ENCODE data around the gene LPCAT3. TPM values are rescaled to one million over a fixed set of nuclear protein-coding genes. Genes with fewer than 3 reads are reported as not detected.

Gene LPCAT3
- total and polyA plus RNA-seq, 2 of the 4 experiments (the other 2 are of a cell fraction), result 7.0 to 18.6 TPM

GRCh38 chr12:6941267-6941666 lies 77.0 kb downstream of the LPCAT3 start:
- H3K9ac ChIP-seq (ENCODE audit: low read depth, low read length), result no peak overlapping the region
- no peak overlapping the region for H3K18ac ChIP-seq (ENCODE audit: low read depth, low read length)
- H3K4me1 ChIP-seq (ENCODE audit: control insufficient read depth, insufficient read depth, low read length), result peaks cover 5% of the 10 kb centered on the region; the same call in 1 of the 2 replicates
- H4K91ac ChIP-seq (ENCODE audit: insufficient read depth, low read depth, low read length), result no peak overlapping the region
- no peak overlapping the region for H2BK5ac ChIP-seq (ENCODE audit: low read depth, low read length, poor library complexity, severe bottlenecking)
- 0 out of 2 replicates have a peak, but pooled peaks cover 2% of the 10 kb centered on the region for H3K9me1 ChIP-seq (ENCODE audit: insufficient read depth, low read length)
- H2AFZ ChIP-seq (replicated peaks; ENCODE audit: low read length, poor library complexity), result no peak overlapping the region
- CTCF ChIA-PET, result no interaction called here
- no peaks in the 10 kb centered on the region for H3K9me3 ChIP-seq (ENCODE audit: control insufficient read depth, insufficient read depth, low read length)
- no peak overlapping the region for H3K14ac ChIP-seq (replicated peaks; ENCODE audit: low read depth, low read length)
- ATAC-seq (ENCODE audit: low read depth) (no peak), DNase-seq (no peak)
- no TSS peak for BruUV-seq (replicated peaks)
- in situ Hi-C loops (cut with MboI; ENCODE audit: low sequenced_read_pairs) (loop anchor here (10.0 kb wide), 1 partner anchor 174 kb away; no protein-coding TSS in a partner anchor), intact Hi-C loops (cut with micrococcal nuclease) (no loop called here), dilution Hi-C loops (cut with HindIII; ENCODE audit: low sequenced_read_pairs, unreplicated experiment) (no loop called here)
- H4K5ac ChIP-seq (ENCODE audit: low read depth, low read length), result no peak overlapping the region
- no peak overlapping the region for H3K4me3 ChIP-seq (ENCODE audit: insufficient read depth, low read depth, low read length)
- H3K4ac ChIP-seq (ENCODE audit: low read depth, low read length), result no peak overlapping the region
- H2BK20ac ChIP-seq (ENCODE audit: low read depth, low read length), result no peak overlapping the region
- peaks cover 17 to 54% of the 10 kb centered on the region in 2 experiments for H3K79me1 ChIP-seq (ENCODE audit: low read depth in 1 of 2, low read length in 2 of 2)
- H3K36me3 ChIP-seq (ENCODE audit: control insufficient read depth, insufficient read depth, low read length), result peaks cover 44% of the 10 kb centered on the region
- TF ChIP-seq, protein P1, sequence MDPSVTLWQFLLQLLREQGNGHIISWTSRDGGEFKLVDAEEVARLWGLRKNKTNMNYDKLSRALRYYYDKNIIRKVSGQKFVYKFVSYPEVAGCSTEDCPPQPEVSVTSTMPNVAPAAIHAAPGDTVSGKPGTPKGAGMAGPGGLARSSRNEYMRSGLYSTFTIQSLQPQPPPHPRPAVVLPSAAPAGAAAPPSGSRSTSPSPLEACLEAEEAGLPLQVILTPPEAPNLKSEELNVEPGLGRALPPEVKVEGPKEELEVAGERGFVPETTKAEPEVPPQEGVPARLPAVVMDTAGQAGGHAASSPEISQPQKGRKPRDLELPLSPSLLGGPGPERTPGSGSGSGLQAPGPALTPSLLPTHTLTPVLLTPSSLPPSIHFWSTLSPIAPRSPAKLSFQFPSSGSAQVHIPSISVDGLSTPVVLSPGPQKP (IDR thresholded peaks at IDR 0.05; ENCODE audit: borderline replicate concordance, low read depth, low read length), result no peak
- no peak for TF ChIP-seq POLR2A (IDR thresholded peaks at IDR 0.05; ENCODE audit: low read depth, low read length)
- no peak for TF ChIP-seq CTCF (conservative IDR thresholded peaks at IDR 0.05; ENCODE audit: low read depth, low read length)
- no peak for TF ChIP-seq RFX5 (IDR thresholded peaks at IDR 0.05; ENCODE audit: low read depth, low read length)
- no peak for TF ChIP-seq MAZ (IDR thresholded peaks at IDR 0.05; ENCODE audit: borderline replicate concordance, low read depth, low read length)
- TF ChIP-seq FOS (IDR thresholded peaks at IDR 0.05; ENCODE audit: low read depth, low read length), result no peak
- no peak for TF ChIP-seq NFE2L2 (IDR thresholded peaks at IDR 0.05; ENCODE audit: low read depth, low read length)
- TF ChIP-seq MAFK (IDR thresholded peaks at IDR 0.05; ENCODE audit: low read depth, low read length), result no peak
- no peak for TF ChIP-seq MXI1 (IDR thresholded peaks at IDR 0.05; ENCODE audit: borderline replicate concordance, low read depth, low read length)
- no peak for TF ChIP-seq BHLHE40 (IDR thresholded peaks at IDR 0.05; ENCODE audit: low read depth, low read length)
- TF ChIP-seq, protein P2, sequence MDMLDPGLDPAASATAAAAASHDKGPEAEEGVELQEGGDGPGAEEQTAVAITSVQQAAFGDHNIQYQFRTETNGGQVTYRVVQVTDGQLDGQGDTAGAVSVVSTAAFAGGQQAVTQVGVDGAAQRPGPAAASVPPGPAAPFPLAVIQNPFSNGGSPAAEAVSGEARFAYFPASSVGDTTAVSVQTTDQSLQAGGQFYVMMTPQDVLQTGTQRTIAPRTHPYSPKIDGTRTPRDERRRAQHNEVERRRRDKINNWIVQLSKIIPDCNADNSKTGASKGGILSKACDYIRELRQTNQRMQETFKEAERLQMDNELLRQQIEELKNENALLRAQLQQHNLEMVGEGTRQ (IDR thresholded peaks at IDR 0.05; ENCODE audit: low read depth, low read length), result no peak
- no peak for TF ChIP-seq RCOR1 (IDR thresholded peaks at IDR 0.05; ENCODE audit: insufficient replicate concordance, low read length)
- TF ChIP-seq CHD1 (IDR thresholded peaks at IDR 0.05; ENCODE audit: low read depth, low read length), result no peak
- no peak for TF ChIP-seq SMC3 (IDR thresholded peaks at IDR 0.05; ENCODE audit: low read depth, low read length)
- no peak for TF ChIP-seq RAD21 (IDR thresholded peaks at IDR 0.05; ENCODE audit: low read length)
- no peak overlapping the region for H2AK5ac ChIP-seq (ENCODE audit: low read depth, low read length)
- H2AK9ac ChIP-seq (replicated peaks; ENCODE audit: low read depth, low read length, poor library complexity), result no peak overlapping the region
- POLR2A ChIA-PET (ENCODE audit: unreplicated experiment), result no interaction called here
- no peak overlapping the region for H4K8ac ChIP-seq (ENCODE audit: low read depth in 2 of 2, low read length in 2 of 2)
- no peak overlapping the region for H2BK15ac ChIP-seq (ENCODE audit: low read depth, low read length)
- WGBS, 2 experiments (ENCODE audit: extremely low coverage in 2 of 2, insufficient read length in 1 of 2), result 84% methylated on average over 4 of the region's 12 CpGs; no CpG with 5 or more reads in 1 of the 2 experiments
- no peak overlapping the region for H3K23ac ChIP-seq (ENCODE audit: low read depth, low read length)
- no peaks in the 10 kb centered on the region for H3K27me3 ChIP-seq (ENCODE audit: control insufficient read depth, insufficient read depth, low read length)
- H2BK120ac ChIP-seq (ENCODE audit: low read depth, low read length), result no peak overlapping the region
- no peak overlapping the region for H3K4me2 ChIP-seq (ENCODE audit: low read depth, low read length)
- H4K20me1 ChIP-seq (ENCODE audit: insufficient read depth, low read length), result no peaks in the 10 kb centered on the region; the same call in 1 of the 2 replicates
- H3K27ac ChIP-seq (ENCODE audit: insufficient read depth, low read length), result no peak overlapping the region
- no peak overlapping the region for H3K56ac ChIP-seq (ENCODE audit: extremely low read depth, insufficient read depth, low read length)

Measured in IMR-90 (cell line).